Measurements from ENCODE around the gene FRAS1.
"Not testable (repeated sequence)": the region's sequence is repeated elsewhere in the genome, so short reads cannot be mapped to it uniquely, and the experiment has no call there.

The FRAS1 gene

DNA sequence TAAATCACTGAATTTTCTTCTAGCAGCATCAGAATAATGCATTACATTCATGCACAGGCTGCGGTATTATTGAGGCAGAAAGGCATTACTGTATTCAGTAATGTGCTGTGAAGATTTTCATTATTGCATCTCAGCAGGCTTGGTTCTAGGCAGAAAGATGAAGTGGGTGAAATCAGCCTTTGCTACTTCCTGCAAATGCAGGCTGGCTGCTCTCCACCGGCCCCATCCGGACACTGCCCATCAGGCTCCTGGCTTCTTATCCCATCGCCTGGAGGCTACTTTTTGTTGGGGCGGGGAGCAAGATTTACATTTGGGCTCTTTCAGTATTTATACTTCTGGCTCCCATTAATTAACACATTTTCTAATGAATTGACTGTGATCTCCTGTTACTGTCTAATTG lies 117.8 kb downstream of the FRAS1 start:
- DNase-seq, result no peak

- DNase-seq, result no peak
Measured at GRCh38 chr4:78179196-78179595, 122.1 kb downstream of the FRAS1 start.

GRCh38 chr4:78181681-78182234 lies 124.6 kb downstream of the FRAS1 start:
- not testable (repeated sequence) for DNase-seq

DNA sequence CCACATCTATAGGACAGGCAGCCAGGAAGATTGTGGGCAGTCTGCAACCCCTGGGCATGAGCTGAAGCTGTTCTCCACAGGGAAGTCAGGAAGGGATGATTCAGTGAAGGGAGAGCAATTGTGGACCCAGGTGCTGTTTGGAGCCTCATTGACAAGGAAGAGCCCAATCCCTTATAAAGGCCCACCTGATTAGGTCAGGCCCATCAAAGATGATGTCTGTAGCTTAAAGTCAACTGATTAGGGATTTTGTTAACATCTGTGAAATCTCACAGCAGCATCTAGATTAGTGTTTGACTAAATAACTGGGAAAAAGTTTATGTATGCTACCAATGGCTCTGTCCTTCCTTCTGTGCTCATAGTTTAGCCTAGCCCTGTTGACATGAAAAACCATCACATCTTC lies 127.5 kb downstream of the FRAS1 start:
- no peak for DNase-seq

- DNase-seq, result no peak
Measured at GRCh38 chr4:78185117-78185516, 128.0 kb downstream of the FRAS1 start.

GRCh38 chr4:78186597-78187543 lies 129.7 kb downstream of the FRAS1 start:
- DNase-seq, result no peak

GRCh38 chr4:78190068-78190467 lies 132.9 kb downstream of the FRAS1 start:
- DNase-seq, result no peak

DNA sequence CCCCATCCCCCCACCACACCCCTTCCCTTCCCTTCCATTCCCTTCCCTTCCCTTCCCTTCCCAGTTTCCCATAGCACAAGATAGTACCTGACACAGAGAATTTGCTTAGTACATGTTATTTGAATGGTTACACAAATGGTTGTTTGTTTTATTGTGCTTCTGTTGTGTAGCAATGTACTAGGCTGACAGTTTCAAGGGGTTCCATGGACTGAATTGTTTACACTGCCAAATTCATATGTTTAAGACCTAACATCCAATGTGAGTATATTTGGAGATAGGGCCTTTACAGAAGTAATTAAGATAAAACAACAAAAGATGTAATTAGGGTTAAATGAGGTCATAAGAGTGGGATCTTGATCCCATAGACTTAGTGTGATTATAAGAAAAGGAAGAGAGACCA lies 133.5 kb downstream of the FRAS1 start:
- DNase-seq, result no peak

DNA sequence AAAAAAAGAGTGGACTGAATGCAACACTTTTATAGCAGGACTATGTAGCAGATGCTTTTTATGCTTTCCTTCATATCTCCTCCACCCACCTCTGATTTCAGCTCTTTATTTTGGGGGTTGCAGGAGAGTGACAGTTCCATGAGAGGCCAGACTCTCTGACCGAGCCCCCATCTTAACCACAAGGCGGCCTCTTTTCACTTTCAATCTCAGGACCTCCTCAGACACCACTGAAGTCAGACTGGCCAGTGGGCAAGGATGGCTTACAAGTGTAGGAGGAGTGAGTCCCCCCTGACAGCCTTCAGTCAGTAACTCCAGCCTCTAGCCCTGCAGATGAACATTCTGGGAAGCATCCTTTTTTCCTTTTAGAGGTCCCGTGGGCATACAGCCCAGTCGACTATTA lies 140.8 kb downstream of the FRAS1 start:
- DNase-seq, result no peak

- DNase-seq, result no peak
Measured at GRCh38 chr4:78199984-78200383, 142.9 kb downstream of the FRAS1 start.

GRCh38 chr4:78200949-78201348 lies 143.8 kb downstream of the FRAS1 start:
- no peak for DNase-seq

- no peak for DNase-seq
Measured at GRCh38 chr4:78204176-78204575, 147.1 kb downstream of the FRAS1 start.

DNA sequence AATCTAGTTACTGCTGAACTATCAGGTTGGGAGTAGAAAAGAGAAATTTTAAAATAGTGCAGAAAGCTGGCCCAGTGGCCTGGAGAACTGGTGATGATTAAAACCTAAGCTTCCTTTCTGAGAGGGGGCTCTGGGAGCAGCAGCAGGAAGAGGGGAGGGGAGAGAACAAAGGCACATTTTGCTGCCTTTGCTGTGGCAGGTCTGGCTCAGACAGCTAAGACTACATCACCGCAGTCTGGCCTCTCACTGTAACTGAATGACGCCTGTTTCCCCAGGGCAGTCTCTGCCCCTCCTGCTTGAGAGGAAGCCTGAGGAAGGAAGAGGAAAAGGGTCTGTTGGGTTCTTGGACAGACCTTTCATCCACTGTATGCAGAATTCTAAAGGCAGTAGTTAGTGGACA lies 148.5 kb downstream of the FRAS1 start:
- no peak for DNase-seq

GRCh38 chr4:78207541-78207940 lies 150.4 kb downstream of the FRAS1 start:
- DNase-seq, result no peak

DNA sequence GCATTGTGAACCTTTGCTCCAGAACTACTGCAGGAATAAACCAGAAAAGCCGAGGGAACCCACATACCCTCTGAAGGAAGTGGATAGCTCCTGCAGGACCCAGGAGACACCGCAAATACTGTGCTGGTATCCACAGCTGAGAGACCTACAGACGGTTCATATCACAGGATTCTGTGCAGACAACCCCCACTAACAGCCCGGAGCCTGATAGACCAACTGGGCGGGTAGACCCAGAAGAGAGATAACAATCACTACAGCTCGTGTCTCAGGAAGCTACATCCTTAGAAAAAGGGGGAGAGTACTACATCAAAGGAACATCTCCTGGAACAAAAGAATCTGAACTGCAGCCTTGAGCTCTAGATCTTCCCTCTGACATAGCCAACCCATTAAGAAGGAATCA lies 150.8 kb downstream of the FRAS1 start:
- no peak for DNase-seq

DNA sequence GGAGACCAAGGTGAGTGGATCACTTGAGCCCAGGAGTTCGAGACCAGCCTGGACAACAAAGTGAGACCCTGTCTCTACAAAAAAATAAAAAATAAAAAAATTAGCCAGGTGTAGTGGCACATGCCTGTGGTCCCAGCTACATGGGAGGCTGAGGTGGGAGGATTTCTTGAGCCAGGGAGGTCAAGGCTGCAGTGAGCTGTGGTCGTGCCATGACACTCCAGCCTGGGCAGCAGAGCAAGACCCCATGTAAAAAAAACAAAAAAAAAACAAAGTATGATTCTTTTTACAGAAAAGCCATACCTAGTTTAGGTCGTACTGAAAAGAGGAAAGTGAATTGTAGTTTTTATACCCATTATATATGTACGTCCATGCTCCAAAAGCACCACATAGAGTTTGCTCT lies 151.8 kb downstream of the FRAS1 start:
- not testable (repeated sequence) for DNase-seq

GRCh38 chr4:78210694-78211410 lies 153.7 kb downstream of the FRAS1 start:
- DNase-seq, result no peak

- no peak for DNase-seq
Measured at GRCh38 chr4:78213218-78213617, 156.1 kb downstream of the FRAS1 start.

GRCh38 chr4:78214078-78214477 lies 157.0 kb downstream of the FRAS1 start:
- no peak for DNase-seq

GRCh38 chr4:78217557-78217956 lies 160.4 kb downstream of the FRAS1 start:
- no peak for DNase-seq

DNA sequence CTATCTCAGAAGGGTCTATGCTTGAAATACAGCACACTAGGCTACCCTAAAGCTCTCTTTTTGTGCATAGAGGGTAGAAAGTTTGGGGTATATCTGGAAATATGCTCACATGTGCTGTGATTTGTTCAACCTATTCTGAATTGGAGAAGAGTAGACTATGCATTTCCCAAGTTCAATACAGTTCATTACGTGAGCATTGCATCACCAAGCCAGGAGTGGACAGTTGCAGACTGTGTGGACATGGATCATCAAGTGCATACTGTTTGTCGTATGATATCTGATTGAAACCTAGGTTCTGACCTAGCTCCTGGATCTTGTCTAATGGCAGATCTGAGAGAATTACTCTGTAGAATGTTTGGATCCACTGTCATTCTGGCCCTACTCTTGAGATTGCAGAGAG lies 161.1 kb downstream of the FRAS1 start:
- no peak for DNase-seq

DNA sequence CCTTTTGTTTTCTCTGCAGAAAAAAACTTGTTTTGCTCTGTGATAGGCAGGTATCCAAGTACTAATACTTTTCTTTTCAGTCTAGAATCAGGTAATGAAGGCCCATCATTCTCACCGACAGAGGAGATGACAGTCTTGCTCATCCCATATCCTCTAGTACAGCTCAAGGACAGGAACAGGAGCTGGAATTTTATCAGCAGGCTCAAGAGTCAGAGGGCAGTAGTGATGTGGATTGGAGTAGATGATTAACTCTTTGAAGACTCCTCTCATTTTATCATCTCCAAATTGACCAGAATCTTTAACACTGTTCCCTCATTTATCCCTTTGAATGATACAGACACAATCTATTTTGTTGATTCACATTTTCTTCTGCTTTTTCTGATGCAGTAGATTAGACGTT lies 162.7 kb downstream of the FRAS1 start:
- DNase-seq, result no peak

DNA sequence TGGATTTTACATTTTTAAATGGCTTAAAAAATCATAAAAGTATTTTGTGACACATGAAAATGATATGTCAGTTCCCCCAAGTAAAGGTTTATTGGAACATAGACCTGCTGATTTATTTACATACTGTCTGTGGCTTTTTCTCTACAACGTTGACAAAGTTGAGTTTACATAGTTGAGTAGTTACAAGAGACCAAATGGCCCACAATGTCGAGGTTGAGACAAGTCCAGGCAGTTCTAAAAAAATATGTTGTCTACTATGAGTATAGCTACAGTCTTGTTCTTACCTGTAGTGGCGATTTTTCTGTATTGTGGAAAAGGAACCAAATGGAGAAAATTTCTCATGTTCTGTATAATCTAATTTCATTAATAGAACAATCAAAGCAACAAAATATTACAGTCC lies 163.2 kb downstream of the FRAS1 start:
- DNase-seq, result no peak
